HL-60 (cell line): ENCODE measurements around the gene SLC5A6.

Experiments
- DNase-seq, 2 experiments: peaks; one replicate each; pipeline ENCODE4 v3.0.0-alpha.2; 2010 to 2020; ENCODE audit warnings: low read depth in 1 of 2, low spot score in 1 of 2
- H3K27ac ChIP-seq: fragments of 250-450 bp; sonication (Bioruptor Pico); replicated peaks from 2 replicates; pipeline ENCODE4 v1.5.1; 2020; ENCODE audit warnings: mild to moderate bottlenecking, moderate library complexity
- H3K27me3 ChIP-seq: fragments of 250-450 bp; sonication (Bioruptor Pico); 2 replicates; pipeline ENCODE4 v1.5.1; 2021; ENCODE audit warnings: mild to moderate bottlenecking, moderate library complexity; ENCODE audit not compliant: insufficient read depth, poor library complexity, severe bottlenecking
- H3K4me3 ChIP-seq: replicated peaks from 2 replicates; pipeline ENCODE4 v1.5.1; 2011; ENCODE audit warnings: mild to moderate bottlenecking, control low read depth, low read length; ENCODE audit not compliant: insufficient read depth
- CTCF ChIP-seq: IDR thresholded peaks from one replicate; pipeline ENCODE4 v1.5.1; 2011; ENCODE audit warnings: low read length, control low read depth, inconsistent platforms; ENCODE audit not compliant: insufficient read depth
- GABPA ChIP-seq: IDR thresholded peaks from 2 replicates; pipeline ENCODE4 v1.6.1; 2012; ENCODE audit warnings: low read depth
- POLR2AphosphoS5 ChIP-seq: IDR thresholded peaks from 2 replicates; pipeline ENCODE4 v1.6.1; 2012; ENCODE audit warnings: low read depth
- SPI1 ChIP-seq: IDR thresholded peaks from 2 replicates; pipeline ENCODE4 v1.6.1; 2012; ENCODE audit warnings: low read depth, mild to moderate bottlenecking, borderline replicate concordance
- TF ChIP-seq, protein P1 (sequence below): IDR thresholded peaks from 2 replicates; pipeline ENCODE4 v1.6.1; 2012; ENCODE audit warnings: low read depth; ENCODE audit not compliant: insufficient replicate concordance

SLC5A6 gene

DNA sequence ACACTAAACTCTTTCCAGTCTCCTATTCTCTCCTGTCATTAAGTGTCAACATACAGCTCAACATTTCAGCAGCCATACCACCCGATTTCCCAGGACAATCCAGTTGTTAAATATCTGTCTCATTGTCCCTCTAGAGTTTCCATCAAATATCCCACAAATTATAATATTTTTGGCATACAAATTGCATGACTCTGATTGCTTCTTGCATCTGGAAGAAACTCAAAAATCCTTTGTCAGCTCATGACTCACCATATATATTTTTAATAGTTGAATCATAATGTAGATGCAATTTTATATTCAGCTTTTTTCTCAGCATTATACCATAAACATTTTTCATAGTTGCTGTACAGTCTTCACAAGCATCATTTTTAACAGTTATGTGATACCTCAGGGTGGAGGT lies 43.6 kb upstream of the SLC5A6 start:
- TF ChIP-seq, protein P1, sequence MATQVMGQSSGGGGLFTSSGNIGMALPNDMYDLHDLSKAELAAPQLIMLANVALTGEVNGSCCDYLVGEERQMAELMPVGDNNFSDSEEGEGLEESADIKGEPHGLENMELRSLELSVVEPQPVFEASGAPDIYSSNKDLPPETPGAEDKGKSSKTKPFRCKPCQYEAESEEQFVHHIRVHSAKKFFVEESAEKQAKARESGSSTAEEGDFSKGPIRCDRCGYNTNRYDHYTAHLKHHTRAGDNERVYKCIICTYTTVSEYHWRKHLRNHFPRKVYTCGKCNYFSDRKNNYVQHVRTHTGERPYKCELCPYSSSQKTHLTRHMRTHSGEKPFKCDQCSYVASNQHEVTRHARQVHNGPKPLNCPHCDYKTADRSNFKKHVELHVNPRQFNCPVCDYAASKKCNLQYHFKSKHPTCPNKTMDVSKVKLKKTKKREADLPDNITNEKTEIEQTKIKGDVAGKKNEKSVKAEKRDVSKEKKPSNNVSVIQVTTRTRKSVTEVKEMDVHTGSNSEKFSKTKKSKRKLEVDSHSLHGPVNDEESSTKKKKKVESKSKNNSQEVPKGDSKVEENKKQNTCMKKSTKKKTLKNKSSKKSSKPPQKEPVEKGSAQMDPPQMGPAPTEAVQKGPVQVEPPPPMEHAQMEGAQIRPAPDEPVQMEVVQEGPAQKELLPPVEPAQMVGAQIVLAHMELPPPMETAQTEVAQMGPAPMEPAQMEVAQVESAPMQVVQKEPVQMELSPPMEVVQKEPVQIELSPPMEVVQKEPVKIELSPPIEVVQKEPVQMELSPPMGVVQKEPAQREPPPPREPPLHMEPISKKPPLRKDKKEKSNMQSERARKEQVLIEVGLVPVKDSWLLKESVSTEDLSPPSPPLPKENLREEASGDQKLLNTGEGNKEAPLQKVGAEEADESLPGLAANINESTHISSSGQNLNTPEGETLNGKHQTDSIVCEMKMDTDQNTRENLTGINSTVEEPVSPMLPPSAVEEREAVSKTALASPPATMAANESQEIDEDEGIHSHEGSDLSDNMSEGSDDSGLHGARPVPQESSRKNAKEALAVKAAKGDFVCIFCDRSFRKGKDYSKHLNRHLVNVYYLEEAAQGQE: no peak
- TF ChIP-seq SPI1: no peak
- no peak for TF ChIP-seq CTCF
- Histone ChIP-seq H3K4me3 (no peak overlapping the region), H3K27ac (no peak overlapping the region), H3K27me3 (peaks cover 21% of the 10 kb centered on the region)
- DNase-seq: no peak

- TF ChIP-seq SPI1: no peak
- H3K27me3 ChIP-seq: peaks cover 16% of the 10 kb centered on the region
- H3K4me3 ChIP-seq: no peak overlapping the region
- no peak overlapping the region for H3K27ac ChIP-seq
- no peak for DNase-seq
These were observed 43.1 kb upstream of the SLC5A6 start for GRCh38 chr2:27255187-27255586.

DNA sequence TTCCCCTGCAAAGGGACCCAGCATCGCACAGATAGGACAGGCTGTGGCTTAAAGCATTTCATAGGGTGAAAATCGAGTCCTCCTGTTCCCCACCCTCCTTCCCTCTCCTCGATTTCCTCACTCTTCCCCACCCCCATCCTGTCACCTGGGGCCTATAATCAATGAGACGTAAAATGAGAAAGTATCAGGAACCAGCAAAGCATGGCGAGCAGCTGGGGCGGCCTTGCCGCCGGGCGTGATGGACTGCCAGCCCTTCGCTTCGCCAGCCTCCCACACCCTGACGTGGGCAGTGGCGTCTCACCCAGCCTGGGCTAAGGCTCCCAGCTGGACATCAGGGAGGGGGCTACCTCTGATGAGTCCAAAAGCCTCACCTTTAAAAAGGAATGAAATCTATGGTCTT lies 39.7 kb upstream of the SLC5A6 start:
- TF ChIP-seq SPI1 (no peak), POLR2AphosphoS5 (no peak), GABPA (no peak), CTCF (no peak)
- TF ChIP-seq, protein P1: no peak
- Histone ChIP-seq H3K27me3 (peaks cover 13% of the 10 kb centered on the region), H3K27ac (no peak overlapping the region), H3K4me3 (no peak overlapping the region)
- no peak for DNase-seq

GRCh38 chr2:27250652-27251379 lies 38.7 kb upstream of the SLC5A6 start:
- Histone ChIP-seq H3K27ac (no peak overlapping the region), H3K27me3 (peaks cover 9% of the 10 kb centered on the region), H3K4me3 (no peak overlapping the region)
- TF ChIP-seq CTCF (no peak), GABPA (no peak)
- no peak for DNase-seq
